ENCODE results near the gene RAD51B. TPM values are rescaled to one million over a fixed set of nuclear protein-coding genes. Genes with fewer than 3 reads are reported as not detected.

Gene RAD51B
- total and polyA plus RNA-seq, 4 donors: 2.5 to 95.0 (median 9.6) TPM

GRCh38 chr14:68084256-68084655 lies 264.7 kb downstream of the RAD51B start:
- DNase-seq: peak; percentile 36 to 71 (median 56)
- ATAC-seq (ENCODE audit: insufficient read depth, low FRiP score): no peak

GRCh38 chr14:68085742-68086141 lies 266.2 kb downstream of the RAD51B start:
- ATAC-seq (ENCODE audit: insufficient read depth, low FRiP score) (no peak), DNase-seq (no peak)
- Histone ChIP-seq H3K4me1 (ENCODE audit: control insufficient read depth in 5 of 5, insufficient read depth in 5 of 5, low read length in 5 of 5) (peaks cover 0 to 50% (median 22%) of the 10 kb centered on the region in 5 donors), H3K4me3 (no peak overlapping the region), H3K9me3 (ENCODE audit: control insufficient read depth in 4 of 4, insufficient read depth in 3 of 4, low read length in 3 of 4) (no peaks in the 10 kb centered on the region), H3K36me3 (ENCODE audit: control insufficient read depth in 4 of 4, insufficient read depth in 4 of 4, low read length in 4 of 4) (no peaks in the 10 kb centered on the region), H3K27ac (ENCODE audit: low read depth in 1 of 2, low read length in 1 of 2) (no peak overlapping the region), H3K9ac (ENCODE audit: insufficient read depth in 1 of 2, low read length in 2 of 2) (no peak overlapping the region), H3K27me3 (ENCODE audit: control insufficient read depth in 3 of 3, insufficient read depth in 3 of 3, low read length in 2 of 3) (no peaks in the 10 kb centered on the region)
- no peak for TF ChIP-seq CTCF (IDR thresholded peaks at IDR 0.05; ENCODE audit: control extremely low read depth, extremely low read depth)
- 83 to 91% methylated on average over 8 of the region's 8 CpGs for WGBS, 2 donors

More at GRCh38 chr14:68084256-68084655, 264.7 kb downstream of the RAD51B start:
- no peak overlapping the region for H3K4me3 ChIP-seq
- TF ChIP-seq CTCF (IDR thresholded peaks at IDR 0.05; ENCODE audit: control extremely low read depth, extremely low read depth): no peak
- H3K36me3 ChIP-seq (ENCODE audit: control insufficient read depth in 4 of 4, insufficient read depth in 4 of 4, low read length in 4 of 4): no peaks in the 10 kb centered on the region
- no peaks in the 10 kb centered on the region for H3K27me3 ChIP-seq (ENCODE audit: control insufficient read depth in 3 of 3, insufficient read depth in 3 of 3, low read length in 2 of 3)
- H3K9me3 ChIP-seq (ENCODE audit: control insufficient read depth in 4 of 4, insufficient read depth in 3 of 4, low read length in 3 of 4): no peaks in the 10 kb centered on the region
- no peak overlapping the region for H3K27ac ChIP-seq (ENCODE audit: low read depth in 1 of 2, low read length in 1 of 2)
- peaks cover 0 to 43% (median 24%) of the 10 kb centered on the region in 5 donors for H3K4me1 ChIP-seq (ENCODE audit: control insufficient read depth in 5 of 5, insufficient read depth in 5 of 5, low read length in 5 of 5)
- no peak overlapping the region for H3K9ac ChIP-seq (ENCODE audit: insufficient read depth in 1 of 2, low read length in 2 of 2)

- Histone ChIP-seq H3K4me1 (ENCODE audit: control insufficient read depth in 5 of 5, insufficient read depth in 5 of 5, low read length in 5 of 5) (peaks cover 0 to 40% (median 21%) of the 10 kb centered on the region in 5 donors), H3K4me3 (no peak overlapping the region), H3K9ac (ENCODE audit: insufficient read depth in 1 of 2, low read length in 2 of 2) (peak overlapping the region in 1 of 2 donors; percentile 77), H3K27me3 (ENCODE audit: control insufficient read depth in 3 of 3, insufficient read depth in 3 of 3, low read length in 2 of 3) (no peaks in the 10 kb centered on the region), H3K9me3 (ENCODE audit: control insufficient read depth in 4 of 4, insufficient read depth in 3 of 4, low read length in 3 of 4) (no peaks in the 10 kb centered on the region), H3K36me3 (ENCODE audit: control insufficient read depth in 4 of 4, insufficient read depth in 4 of 4, low read length in 4 of 4) (no peaks in the 10 kb centered on the region), H3K27ac (ENCODE audit: low read depth in 1 of 2, low read length in 1 of 2) (no peak overlapping the region)
- no peak for TF ChIP-seq CTCF (IDR thresholded peaks at IDR 0.05; ENCODE audit: control extremely low read depth, extremely low read depth)
- DNase-seq (peak; percentile 79 to 93 (median 90)), ATAC-seq (ENCODE audit: insufficient read depth, low FRiP score) (no peak)
- 64 to 77% methylated on average over 5 of the region's 5 CpGs for WGBS, 2 donors
Measured at GRCh38 chr14:68088451-68088854, 268.9 kb downstream of the RAD51B start.

GRCh38 chr14:68089146-68089731 lies 269.7 kb downstream of the RAD51B start:
- 64 to 69% methylated on average over 5 of the region's 5 CpGs for WGBS, 2 donors
- DNase-seq: peak; percentile 17 to 67 (median 61)
- Histone ChIP-seq H3K4me1 (ENCODE audit: control insufficient read depth in 5 of 5, insufficient read depth in 5 of 5, low read length in 5 of 5) (peaks cover 0 to 32% (median 18%) of the 10 kb centered on the region in 5 donors), H3K27ac (ENCODE audit: low read depth in 1 of 2, low read length in 1 of 2) (no peak overlapping the region), H3K9ac (ENCODE audit: insufficient read depth in 1 of 2, low read length in 2 of 2) (peak overlapping the region in 1 of 2 donors; percentile 68), H3K36me3 (ENCODE audit: control insufficient read depth in 4 of 4, insufficient read depth in 4 of 4, low read length in 4 of 4) (no peaks in the 10 kb centered on the region), H3K27me3 (ENCODE audit: control insufficient read depth in 3 of 3, insufficient read depth in 3 of 3, low read length in 2 of 3) (no peaks in the 10 kb centered on the region), H3K9me3 (ENCODE audit: control insufficient read depth in 4 of 4, insufficient read depth in 3 of 4, low read length in 3 of 4) (no peaks in the 10 kb centered on the region), H3K4me3 (no peak overlapping the region)
- no peak for ATAC-seq (ENCODE audit: insufficient read depth, low FRiP score)
- TF ChIP-seq CTCF (IDR thresholded peaks at IDR 0.05; ENCODE audit: control extremely low read depth, extremely low read depth): no peak
